ENCODE measurements around the gene MUTYH. TPM values are rescaled to one million over a fixed set of nuclear protein-coding genes. Genes with fewer than 3 reads are reported as not detected.

The MUTYH gene
- total and polyA plus RNA-seq, 2 experiments from 2014 or later, result 10.6 to 15.0 TPM

GRCh38 chr1:45300669-45300997, 39.6 kb downstream of the MUTYH start:
- in situ Hi-C loops (cut with MboI), result loop anchor here (25.0 kb wide), 1 partner anchor 463 kb away; the partner anchor contains the start of gene PTCH2
- WGBS, 2 experiments (ENCODE audit: low coverage in 1 of 2, low lambda C conversion rate in 2 of 2, missing lambda C conversion rate in 2 of 2), result 63 to 67% methylated on average over 2 of the region's 2 CpGs

GRCh38 chr1:45299981-45300668, 40.1 kb downstream of the MUTYH start:
- H3K27me3 ChIP-seq (replicated peaks; ENCODE audit: insufficient read depth), result no peaks in the 10 kb centered on the region
- H3K9me2 ChIP-seq (ENCODE audit: insufficient read depth), result no peaks in the 10 kb centered on the region
- H3K27ac ChIP-seq, result no peak overlapping the region
- H3F3A ChIP-seq (ENCODE audit: insufficient read depth), result peaks cover 7% of the 10 kb centered on the region; the same call in 1 of the 2 replicates
- DNase-seq, result peak; percentile 86
- H3K9me3 ChIP-seq (ENCODE audit: low read depth), result no peaks in the 10 kb centered on the region
- TF ChIP-seq EZH2phosphoT487 (IDR thresholded peaks at IDR 0.05; ENCODE audit: insufficient read depth, low read depth), result no peak
- TF ChIP-seq EZH2 (IDR thresholded peaks at IDR 0.05; ENCODE audit: insufficient read depth, poor library complexity, severe bottlenecking), result no peak
- in situ Hi-C loops (cut with MboI), result loop anchor here (5.0 to 25.0 kb wide), 2 partner anchors 283 to 463 kb away; partner anchors contain the start of gene PTCH2
- 1 to 6% methylated on average over 4 of the region's 4 CpGs for WGBS, 2 experiments (ENCODE audit: low coverage in 1 of 2, low lambda C conversion rate in 2 of 2, missing lambda C conversion rate in 2 of 2)
- no peak overlapping the region for H3K9ac ChIP-seq
- no peak overlapping the region for H3K4me3 ChIP-seq
- H4K20me1 ChIP-seq (ENCODE audit: insufficient read depth), result no peaks in the 10 kb centered on the region
- H2AFZ ChIP-seq, result no peak overlapping the region
- H3K36me3 ChIP-seq (ENCODE audit: low read depth), result no peaks in the 10 kb centered on the region
- no peak overlapping the region for H3K4me2 ChIP-seq (ENCODE audit: unreplicated experiment)
- H3K4me1 ChIP-seq (ENCODE audit: insufficient read depth), result peaks cover 6% of the 10 kb centered on the region; the same call in 1 of the 2 replicates
- no peaks in the 10 kb centered on the region for H3K79me2 ChIP-seq (ENCODE audit: insufficient read depth)

More at GRCh38 chr1:45300669-45300997, 39.6 kb downstream of the MUTYH start:
- no peaks in the 10 kb centered on the region for H4K20me1 ChIP-seq (ENCODE audit: insufficient read depth)
- DNase-seq, result no peak
- H3K9me3 ChIP-seq (ENCODE audit: low read depth), result no peaks in the 10 kb centered on the region
- no peak overlapping the region for H3K4me3 ChIP-seq
- H2AFZ ChIP-seq, result no peak overlapping the region
- no peak overlapping the region for H3K4me2 ChIP-seq (ENCODE audit: unreplicated experiment)
- H3K9ac ChIP-seq, result no peak overlapping the region
- H3F3A ChIP-seq (ENCODE audit: insufficient read depth), result peaks cover 11% of the 10 kb centered on the region
- H3K4me1 ChIP-seq (ENCODE audit: insufficient read depth), result peaks cover 6% of the 10 kb centered on the region; the same call in 1 of the 2 replicates
- H3K79me2 ChIP-seq (ENCODE audit: insufficient read depth), result no peaks in the 10 kb centered on the region
- no peak overlapping the region for H3K27ac ChIP-seq
- H3K36me3 ChIP-seq (ENCODE audit: low read depth), result no peaks in the 10 kb centered on the region
- no peak for TF ChIP-seq EZH2 (IDR thresholded peaks at IDR 0.05; ENCODE audit: insufficient read depth, poor library complexity, severe bottlenecking)
- TF ChIP-seq EZH2phosphoT487 (IDR thresholded peaks at IDR 0.05; ENCODE audit: insufficient read depth, low read depth), result no peak
- H3K9me2 ChIP-seq (ENCODE audit: insufficient read depth), result no peaks in the 10 kb centered on the region
- H3K27me3 ChIP-seq (replicated peaks; ENCODE audit: insufficient read depth), result no peaks in the 10 kb centered on the region

GRCh38 chr1:45299296-45299695, 40.9 kb downstream of the MUTYH start:
- H3K36me3 ChIP-seq (ENCODE audit: low read depth), result no peaks in the 10 kb centered on the region
- H2AFZ ChIP-seq, result no peak overlapping the region
- H3K79me2 ChIP-seq (ENCODE audit: insufficient read depth), result no peaks in the 10 kb centered on the region
- H3K27ac ChIP-seq, result no peak overlapping the region
- no peaks in the 10 kb centered on the region for H3K9me2 ChIP-seq (ENCODE audit: insufficient read depth)
- no peak overlapping the region for H3K4me2 ChIP-seq (ENCODE audit: unreplicated experiment)
- H3F3A ChIP-seq (ENCODE audit: insufficient read depth), result peaks cover 7% of the 10 kb centered on the region; the same call in 1 of the 2 replicates
- 18 to 89% methylated on average over 1 of the region's 1 CpG for WGBS, 2 experiments (ENCODE audit: low coverage in 1 of 2, low lambda C conversion rate in 2 of 2, missing lambda C conversion rate in 2 of 2)
- H3K4me3 ChIP-seq, result no peak overlapping the region
- TF ChIP-seq EZH2 (IDR thresholded peaks at IDR 0.05; ENCODE audit: insufficient read depth, poor library complexity, severe bottlenecking) (no peak), EZH2phosphoT487 (IDR thresholded peaks at IDR 0.05; ENCODE audit: insufficient read depth, low read depth) (no peak)
- no peaks in the 10 kb centered on the region for H3K9me3 ChIP-seq (ENCODE audit: low read depth)
- in situ Hi-C loops (cut with MboI), result loop anchor here (5.0 kb wide), 1 partner anchor 282 kb away; no protein-coding TSS in a partner anchor
- H4K20me1 ChIP-seq (ENCODE audit: insufficient read depth), result no peaks in the 10 kb centered on the region
- no peaks in the 10 kb centered on the region for H3K27me3 ChIP-seq (replicated peaks; ENCODE audit: insufficient read depth)
- H3K9ac ChIP-seq, result no peak overlapping the region
- peaks cover 2% of the 10 kb centered on the region; the same call in 1 of the 2 replicates for H3K4me1 ChIP-seq (ENCODE audit: insufficient read depth)
- DNase-seq, result no peak

- DNase-seq, result no peak
- Histone ChIP-seq H3K9me3 (ENCODE audit: low read depth) (no peaks in the 10 kb centered on the region), H3K27ac (no peak overlapping the region), H3K27me3 (replicated peaks; ENCODE audit: insufficient read depth) (no peaks in the 10 kb centered on the region), H3K9ac (no peak overlapping the region), H3K4me1 (ENCODE audit: insufficient read depth) (no peaks in the 10 kb centered on the region), H2AFZ (no peak overlapping the region), H3K9me2 (ENCODE audit: insufficient read depth) (no peaks in the 10 kb centered on the region), H3F3A (ENCODE audit: insufficient read depth) (peaks cover 7% of the 10 kb centered on the region; the same call in 1 of the 2 replicates), H4K20me1 (ENCODE audit: insufficient read depth) (no peaks in the 10 kb centered on the region), H3K4me3 (no peak overlapping the region), H3K79me2 (ENCODE audit: insufficient read depth) (no peaks in the 10 kb centered on the region), H3K36me3 (ENCODE audit: low read depth) (no peaks in the 10 kb centered on the region), H3K4me2 (ENCODE audit: unreplicated experiment) (no peak overlapping the region)
- TF ChIP-seq EZH2 (IDR thresholded peaks at IDR 0.05; ENCODE audit: insufficient read depth, poor library complexity, severe bottlenecking) (no peak), EZH2phosphoT487 (IDR thresholded peaks at IDR 0.05; ENCODE audit: insufficient read depth, low read depth) (no peak)
- WGBS, 2 experiments (ENCODE audit: low coverage in 1 of 2, low lambda C conversion rate in 2 of 2, missing lambda C conversion rate in 2 of 2), result 66 to 70% methylated on average over 8 of the region's 8 CpGs
- in situ Hi-C loops (cut with MboI), result loop anchor here (5.0 kb wide), 1 partner anchor 281 kb away; no protein-coding TSS in a partner anchor
Observed at GRCh38 chr1:45297666-45298356, 42.4 kb downstream of the MUTYH start.

Measured in GM23248 (cell line).